Mesenchymal stem cell (in vitro differentiated cells and primary cell): Measurements from ENCODE around the gene SLC45A2.
A peak's percentile ranks its signal among the peaks of the same experiment; 100 is the strongest.

Experiments
- DNase-seq: peaks from one replicate; pipeline ENCODE4 v3.0.0-alpha.2; 2013
- H2AFZ ChIP-seq: one replicate; pipeline ENCODE4 v1.6.1; 2013; ENCODE audit warnings: low read depth, mild to moderate bottlenecking, control low read depth, inconsistent platforms, low read length, moderate library complexity
- H2AK5ac ChIP-seq: 2 replicates; pipeline ENCODE4 v1.6.1; 2013; ENCODE audit warnings: low read length, moderate library complexity, mild to moderate bottlenecking, inconsistent platforms; ENCODE audit not compliant: severe bottlenecking
- H2BK120ac ChIP-seq: one replicate; pipeline ENCODE4 v1.6.1; 2013; ENCODE audit warnings: low read depth, mild to moderate bottlenecking, inconsistent platforms, low read length, moderate library complexity
- H2BK12ac ChIP-seq, 2 experiments: one replicate each; pipeline ENCODE4 v1.6.1; 2013; ENCODE audit warnings: inconsistent platforms in 2 of 2, low read length in 2 of 2, mild to moderate bottlenecking in 2 of 2, moderate library complexity in 2 of 2, control low read depth in 1 of 2
- H2BK15ac ChIP-seq: one replicate; pipeline ENCODE4 v1.6.1; 2013; ENCODE audit warnings: mild to moderate bottlenecking, low read depth, inconsistent platforms; ENCODE audit not compliant: poor library complexity, severe bottlenecking
- H2BK5ac ChIP-seq: 2 replicates; pipeline ENCODE4 v1.6.1; 2013; ENCODE audit warnings: low read depth, mild to moderate bottlenecking, low read length, control low read depth, inconsistent platforms; ENCODE audit not compliant: poor library complexity, severe bottlenecking
- H3K14ac ChIP-seq, 2 experiments: one replicate each; pipeline ENCODE4 v1.6.1; 2013; ENCODE audit warnings: inconsistent platforms in 2 of 2, low read length in 2 of 2, control low read depth in 1 of 2, mild to moderate bottlenecking in 1 of 2, moderate library complexity in 1 of 2
- H3K18ac ChIP-seq, 2 experiments: one replicate each; pipeline ENCODE4 v1.6.1; 2013; ENCODE audit warnings: inconsistent platforms in 2 of 2, low read length in 2 of 2, control low read depth in 1 of 2, low read depth in 1 of 2, mild to moderate bottlenecking in 1 of 2
- H3K23ac ChIP-seq, 2 experiments: one replicate each; pipeline ENCODE4 v1.6.1; 2013; ENCODE audit warnings: inconsistent platforms in 2 of 2, low read length in 2 of 2, mild to moderate bottlenecking in 2 of 2, moderate library complexity in 2 of 2, control low read depth in 1 of 2
- H3K27ac ChIP-seq: 2 replicates; pipeline ENCODE4 v1.5.1; 2013; ENCODE audit warnings: mild to moderate bottlenecking, moderate library complexity, low read length, control low read depth, inconsistent platforms; ENCODE audit not compliant: poor library complexity, severe bottlenecking
- H3K27me3 ChIP-seq, 2 experiments: 2 replicates each; pipeline versions ENCODE4 v1.6.1 to v1.7.0; 2013; ENCODE audit warnings: low read length in 2 of 2, mild to moderate bottlenecking in 2 of 2, moderate library complexity in 2 of 2, control low read depth in 1 of 2, inconsistent platforms in 1 of 2; ENCODE audit not compliant: control insufficient read depth in 1 of 2, insufficient read depth in 1 of 2
- H3K36me3 ChIP-seq, 2 experiments: 2 replicates each; pipeline versions ENCODE4 v1.6.1 to v1.7.0; 2013; ENCODE audit warnings: low read length in 2 of 2, control low read depth in 1 of 2, inconsistent platforms in 1 of 2, low read depth in 1 of 2, mild to moderate bottlenecking in 1 of 2; ENCODE audit not compliant: insufficient read depth in 2 of 2, control insufficient read depth in 1 of 2
- H3K4ac ChIP-seq, 2 experiments: one replicate each; pipeline ENCODE4 v1.6.1; 2013; ENCODE audit warnings: inconsistent platforms in 2 of 2, low read length in 2 of 2, mild to moderate bottlenecking in 2 of 2, moderate library complexity in 2 of 2, control low read depth in 1 of 2, low read depth in 1 of 2
- H3K4me1 ChIP-seq: 2 replicates; pipeline ENCODE4 v1.6.1; 2013; ENCODE audit warnings: low read depth, low read length, control low read depth; ENCODE audit not compliant: control insufficient read depth, insufficient read depth
- H3K4me2 ChIP-seq: 2 replicates; pipeline ENCODE4 v1.6.1; 2013; ENCODE audit warnings: low read length, mild to moderate bottlenecking, inconsistent platforms; ENCODE audit not compliant: poor library complexity, severe bottlenecking
- H3K4me3 ChIP-seq, 2 experiments: 2 replicates each; pipeline versions ENCODE4 v1.5.1 to v1.7.0; 2013; ENCODE audit warnings: low read length in 2 of 2, mild to moderate bottlenecking in 2 of 2, control low read depth in 1 of 2, low read depth in 1 of 2; ENCODE audit not compliant: insufficient read depth in 1 of 2
- H3K79me1 ChIP-seq: replicated peaks from 2 replicates; pipeline ENCODE4 v1.6.1; 2013; ENCODE audit warnings: mild to moderate bottlenecking, control low read depth, low read length, inconsistent platforms; ENCODE audit not compliant: poor library complexity, severe bottlenecking
- H3K9ac ChIP-seq: 2 replicates; pipeline ENCODE4 v1.7.0; 2013; ENCODE audit warnings: mild to moderate bottlenecking, low read length, moderate library complexity
- H3K9me3 ChIP-seq: 2 replicates; pipeline ENCODE4 v1.7.0; 2013; ENCODE audit warnings: mild to moderate bottlenecking, low read length; ENCODE audit not compliant: control insufficient read depth
- H4K8ac ChIP-seq: one replicate; pipeline ENCODE4 v1.6.1; 2013; ENCODE audit warnings: inconsistent platforms, mild to moderate bottlenecking, low read length, moderate library complexity
- H4K91ac ChIP-seq: one replicate; pipeline ENCODE4 v1.6.1; 2013; ENCODE audit warnings: mild to moderate bottlenecking, low read length, inconsistent platforms
- WGBS: methylation state at CpG from one replicate; pipeline ENCODE4 v1.1.7; 2013; ENCODE audit warnings: mixed read lengths; 5-methylcytosine and 5-hydroxymethylcytosine counted together

Gene SLC45A2

GRCh38 chr5:34005211-34005610 lies 20.7 kb upstream of the SLC45A2 start:
- no peak overlapping the region for H3K4me2 ChIP-seq
- H2BK15ac ChIP-seq: no peak overlapping the region
- 94% methylated on average over 3 of the region's 4 CpGs for WGBS
- no peak overlapping the region for H2BK120ac ChIP-seq
- H2AFZ ChIP-seq: no peak overlapping the region
- H4K8ac ChIP-seq: no peak overlapping the region
- no peak overlapping the region for H3K4ac ChIP-seq
- no peak for DNase-seq
- H4K91ac ChIP-seq: no peak overlapping the region
- no peak overlapping the region for H3K18ac ChIP-seq
- no peak overlapping the region for H3K9ac ChIP-seq
- no peak overlapping the region for H2BK12ac ChIP-seq
- H3K27ac ChIP-seq: peak overlapping the region; percentile 11
- H3K4me3 ChIP-seq: no peak overlapping the region
- H3K79me1 ChIP-seq: peaks cover 10% of the 10 kb centered on the region
- peaks cover 9 to 50% of the 10 kb centered on the region in 2 experiments for H3K36me3 ChIP-seq
- no peak overlapping the region for H3K14ac ChIP-seq
- H3K23ac ChIP-seq: no peak overlapping the region
- H3K4me1 ChIP-seq: peaks cover 11% of the 10 kb centered on the region
- no peak overlapping the region for H2AK5ac ChIP-seq
- no peaks in the 10 kb centered on the region for H3K27me3 ChIP-seq
- H2BK5ac ChIP-seq: no peak overlapping the region
- no peaks in the 10 kb centered on the region for H3K9me3 ChIP-seq

DNA sequence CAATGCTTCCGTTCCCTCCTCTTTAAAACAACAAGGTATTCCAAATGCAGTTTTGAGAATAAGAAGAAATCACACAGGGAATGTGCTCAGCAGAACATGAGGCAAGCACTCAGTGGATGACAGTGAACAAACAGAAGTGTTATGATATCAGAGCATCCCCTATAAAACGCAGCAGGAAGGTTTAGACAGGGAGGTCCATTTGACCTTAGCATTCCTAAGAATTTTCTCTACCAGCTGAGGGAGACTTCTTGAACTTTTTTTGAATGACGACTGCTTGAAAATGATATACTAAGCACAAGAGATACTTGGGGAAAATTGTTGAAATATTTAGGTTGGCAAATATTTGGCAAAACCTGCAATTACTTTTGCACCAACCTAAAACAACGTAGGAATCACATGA lies 19.4 kb upstream of the SLC45A2 start:
- WGBS: 97% methylated on average over 3 of the region's 4 CpGs
- no peaks in the 10 kb centered on the region for H3K9me3 ChIP-seq
- no peak overlapping the region for H3K4me2 ChIP-seq
- H3K27ac ChIP-seq: peak overlapping the region; percentile 53
- no peak for DNase-seq
- no peak overlapping the region for H2AFZ ChIP-seq
- no peak overlapping the region for H2BK15ac ChIP-seq
- H3K4me3 ChIP-seq: no peak overlapping the region
- H3K79me1 ChIP-seq: peaks cover 10% of the 10 kb centered on the region
- no peak overlapping the region for H2BK120ac ChIP-seq
- H3K18ac ChIP-seq: no peak overlapping the region
- H3K9ac ChIP-seq: no peak overlapping the region
- peaks cover 9 to 56% of the 10 kb centered on the region in 2 experiments for H3K36me3 ChIP-seq
- no peak overlapping the region for H4K91ac ChIP-seq
- no peak overlapping the region for H2BK5ac ChIP-seq
- no peak overlapping the region for H2BK12ac ChIP-seq
- H3K27me3 ChIP-seq: no peaks in the 10 kb centered on the region
- H3K4ac ChIP-seq: no peak overlapping the region
- H2AK5ac ChIP-seq: peak overlapping the region; percentile 13
- H3K4me1 ChIP-seq: peaks cover 11% of the 10 kb centered on the region
- H3K14ac ChIP-seq: no peak overlapping the region
- H4K8ac ChIP-seq: no peak overlapping the region
- no peak overlapping the region for H3K23ac ChIP-seq

DNA sequence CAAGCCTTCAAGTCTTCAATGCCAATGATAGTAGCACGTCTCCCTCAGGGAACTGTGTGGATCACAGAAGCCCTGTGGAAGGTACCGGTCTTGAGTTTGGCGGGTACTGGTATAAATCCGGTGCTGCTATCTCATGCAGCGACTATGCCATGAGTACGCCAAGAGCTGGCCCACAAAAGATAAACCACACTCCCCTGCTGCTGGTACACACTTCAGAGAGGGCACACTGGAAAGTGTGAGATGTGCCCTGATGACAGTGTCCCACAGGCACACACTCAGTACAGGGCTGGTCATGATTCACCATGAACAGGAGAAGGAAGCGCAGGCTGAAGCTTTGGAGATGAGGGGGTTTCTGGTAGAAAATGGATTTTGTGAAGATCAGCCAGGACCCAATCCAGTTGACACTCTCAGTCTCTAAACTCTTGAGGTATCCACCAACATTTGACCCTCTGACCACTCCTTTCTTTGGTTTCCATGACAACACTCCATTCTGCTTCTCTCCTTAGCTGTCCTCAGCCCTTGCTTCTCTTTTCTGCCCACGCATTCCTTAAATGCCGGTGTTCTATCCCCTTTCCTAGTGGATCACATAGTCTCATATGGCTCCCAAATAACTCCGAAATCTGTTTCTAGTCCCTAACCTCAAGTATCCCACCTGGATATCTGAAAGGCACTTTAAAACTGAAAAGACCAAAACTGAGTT lies 18.3 kb upstream of the SLC45A2 start:
- Histone ChIP-seq H3K9ac (no peak overlapping the region), H2BK5ac (no peak overlapping the region), H3K23ac (no peak overlapping the region), H4K91ac (no peak overlapping the region), H3K18ac (no peak overlapping the region), H3K9me3 (no peaks in the 10 kb centered on the region), H2AFZ (no peak overlapping the region), H4K8ac (no peak overlapping the region), H3K27me3 (no peaks in the 10 kb centered on the region), H3K4me2 (no peak overlapping the region), H3K36me3 (peaks cover 9 to 65% of the 10 kb centered on the region in 2 experiments), H3K14ac (no peak overlapping the region), H3K79me1 (peaks cover 10% of the 10 kb centered on the region), H2BK12ac (no peak overlapping the region), H3K4me3 (no peak overlapping the region), H2AK5ac (no peak overlapping the region), H3K4me1 (peaks cover 11% of the 10 kb centered on the region), H3K4ac (no peak overlapping the region), H2BK120ac (no peak overlapping the region), H3K27ac (no peak overlapping the region), H2BK15ac (no peak overlapping the region)
- no peak for DNase-seq
- 97% methylated on average over 9 of the region's 10 CpGs for WGBS

GRCh38 chr5:34001241-34001841 lies 16.8 kb upstream of the SLC45A2 start:
- Histone ChIP-seq H3K79me1 (peaks cover 15% of the 10 kb centered on the region), H3K9me3 (no peaks in the 10 kb centered on the region), H2AFZ (no peak overlapping the region), H2BK15ac (no peak overlapping the region), H3K36me3 (peaks cover 9 to 68% of the 10 kb centered on the region in 2 experiments), H3K27ac (no peak overlapping the region), H3K23ac (no peak overlapping the region), H4K91ac (no peak overlapping the region), H3K4me3 (no peak overlapping the region), H3K9ac (no peak overlapping the region), H2BK5ac (no peak overlapping the region), H2AK5ac (no peak overlapping the region), H3K4ac (no peak overlapping the region), H4K8ac (no peak overlapping the region), H3K18ac (no peak overlapping the region), H2BK120ac (no peak overlapping the region), H3K27me3 (no peaks in the 10 kb centered on the region), H3K14ac (no peak overlapping the region), H3K4me1 (peaks cover 8% of the 10 kb centered on the region), H3K4me2 (no peak overlapping the region), H2BK12ac (no peak overlapping the region)
- no peak for DNase-seq
- 93% methylated on average over 9 of the region's 10 CpGs for WGBS
